ENCODE measurements around the gene SLC44A1.
"Not testable (repeated sequence)": the region's sequence is repeated elsewhere in the genome, so short reads cannot be mapped to it uniquely, and the experiment has no call there.

The SLC44A1 gene

GRCh38 chr9:105243015-105243686 lies 1.3 kb upstream of the SLC44A1 start:
- DNase-seq, result no peak

DNA sequence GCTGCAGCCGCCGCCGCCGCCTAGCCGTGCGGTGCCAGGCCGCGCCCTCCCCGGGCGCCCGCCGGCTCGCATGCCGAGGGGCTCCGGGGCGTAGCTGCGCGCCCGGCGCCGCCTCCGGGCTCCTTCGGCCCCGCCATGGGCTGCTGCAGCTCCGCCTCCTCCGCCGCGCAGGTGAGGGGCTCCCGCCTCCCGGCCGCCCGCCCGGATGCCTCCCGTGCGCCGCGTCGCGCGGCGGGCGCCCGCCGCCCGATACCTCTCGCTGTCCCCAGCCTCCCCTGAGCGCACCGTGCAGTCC lies 230 bp downstream of the SLC44A1 start:
- DNase-seq, result no peak

GRCh38 chr9:105245029-105245890 lies 809 bp downstream of the SLC44A1 start:
- DNase-seq, result peak; percentile 56

GRCh38 chr9:105245891-105246161 lies 1.4 kb downstream of the SLC44A1 start:
- no peak for DNase-seq

- DNase-seq, result no peak
Observed at GRCh38 chr9:105246656-105247173, 2.3 kb downstream of the SLC44A1 start.

DNA sequence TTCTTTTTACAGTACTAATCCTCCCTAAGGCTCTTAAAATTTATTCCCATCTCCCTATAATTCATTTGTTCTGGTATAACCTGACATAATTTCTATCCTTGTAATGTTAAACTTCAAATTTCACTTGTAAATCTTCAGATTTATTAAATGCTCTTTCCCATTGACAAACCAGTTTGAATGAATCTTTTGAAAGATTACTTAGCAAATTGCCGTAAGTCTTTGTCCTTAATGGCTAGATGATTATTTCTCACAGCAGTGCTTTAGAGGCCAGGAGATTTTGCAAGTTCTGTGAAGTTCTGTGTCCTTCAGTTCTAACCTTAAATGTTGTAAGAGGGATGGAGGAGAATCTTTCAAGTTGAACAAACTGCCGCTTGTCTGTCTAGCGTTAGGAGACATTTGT lies 4.2 kb downstream of the SLC44A1 start:
- no peak for DNase-seq

- no peak for DNase-seq
Observed at GRCh38 chr9:105251133-105251532, 6.7 kb downstream of the SLC44A1 start.

DNA sequence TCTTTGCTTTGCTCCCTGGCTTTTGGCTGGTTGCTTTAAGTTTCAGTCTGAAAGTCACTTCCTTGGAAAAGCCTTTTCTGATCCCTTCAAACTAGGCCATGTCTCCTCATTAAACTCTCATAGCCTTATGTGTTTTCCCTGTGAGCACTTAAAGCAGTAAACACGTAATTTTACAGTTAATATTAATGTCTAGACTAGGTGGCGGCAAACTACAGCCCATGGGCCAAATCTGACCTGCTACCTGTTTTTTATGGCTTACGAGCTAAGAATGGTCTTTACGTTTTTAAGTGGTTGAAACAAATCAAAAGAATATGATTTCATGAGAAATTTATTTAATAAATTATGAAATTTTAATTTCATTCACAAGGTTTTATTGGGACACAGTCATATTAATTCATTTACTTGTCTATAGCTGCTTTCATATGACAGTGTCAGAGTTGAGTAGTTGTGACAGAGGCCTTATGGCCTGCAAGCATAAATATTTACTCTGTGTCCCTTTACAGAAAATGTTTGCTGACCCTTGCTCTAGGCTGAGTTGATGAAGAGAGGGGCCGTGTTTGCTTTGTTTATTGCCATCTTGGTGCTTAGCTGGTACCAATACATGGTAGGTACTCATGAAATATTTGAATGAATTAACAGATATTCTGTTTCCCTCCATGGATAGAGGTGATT lies 7.4 kb downstream of the SLC44A1 start:
- peak; percentile 14 for DNase-seq

DNA sequence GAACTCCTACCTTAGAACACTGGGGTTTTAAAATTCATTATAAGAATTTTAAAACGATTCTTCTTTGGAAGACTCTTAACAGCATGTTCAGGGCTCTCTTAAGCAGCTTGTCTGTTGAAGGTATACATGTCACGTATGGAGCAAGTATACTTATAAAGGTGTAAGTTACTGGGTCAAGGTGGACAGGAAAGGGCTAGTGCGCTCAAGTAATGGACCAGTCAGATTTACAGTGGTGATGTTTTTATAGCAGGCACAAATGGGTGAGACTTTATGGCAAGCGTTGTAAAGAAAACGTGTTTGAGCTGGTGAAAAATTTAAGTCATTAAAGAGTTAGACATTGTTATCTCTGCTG lies 7.9 kb downstream of the SLC44A1 start:
- no peak for DNase-seq

DNA sequence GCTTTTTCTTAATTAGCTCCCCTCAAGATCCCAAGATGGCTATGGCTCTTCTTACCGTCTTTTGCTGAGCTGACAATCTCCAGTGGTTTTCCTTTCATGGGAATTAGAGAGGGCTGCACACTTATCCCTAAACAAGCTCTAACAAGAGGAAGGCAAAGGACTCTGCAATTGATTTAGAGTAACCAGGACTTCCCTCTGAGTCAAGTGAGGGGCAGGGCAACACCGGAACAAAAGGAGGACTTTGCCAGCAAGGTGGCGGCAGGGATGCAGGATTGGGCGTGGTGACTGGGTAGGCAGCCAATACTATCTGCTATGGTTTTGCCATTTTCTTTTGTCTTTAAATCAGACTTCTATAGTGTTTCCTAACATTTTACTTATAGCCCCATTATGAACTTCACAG lies 9.8 kb downstream of the SLC44A1 start:
- DNase-seq, result no peak

GRCh38 chr9:105255421-105255820 lies 11.0 kb downstream of the SLC44A1 start:
- no peak for DNase-seq

- DNase-seq, result not testable (repeated sequence)
Observed at GRCh38 chr9:105256569-105256968, 12.1 kb downstream of the SLC44A1 start.

- DNase-seq, result no peak
Observed at GRCh38 chr9:105257809-105258208, 13.4 kb downstream of the SLC44A1 start.

DNA sequence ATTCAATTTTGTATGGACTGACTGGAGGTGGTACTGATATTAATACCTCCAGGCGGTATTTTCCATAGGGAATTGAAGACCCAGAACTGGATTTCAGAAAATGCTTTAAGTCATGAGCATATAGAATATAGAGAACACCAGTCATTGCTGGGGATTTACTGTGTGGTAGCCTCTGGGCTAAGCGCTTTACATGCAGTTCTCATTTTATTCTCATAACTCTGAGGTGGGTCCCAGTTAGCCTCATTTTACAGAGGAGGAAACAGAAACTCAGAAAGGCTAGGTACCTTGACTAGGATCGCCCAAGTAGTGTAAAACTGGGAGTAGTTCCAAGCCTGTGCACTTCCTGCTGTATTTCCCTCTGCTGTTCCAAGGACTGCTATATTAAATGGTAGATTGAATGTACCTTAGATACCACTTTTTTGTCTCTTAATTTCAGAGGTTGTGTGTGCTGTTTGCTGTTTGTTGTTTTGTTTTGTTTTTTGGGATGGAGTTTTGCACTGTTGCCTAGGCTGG lies 13.8 kb downstream of the SLC44A1 start:
- peak; percentile 26 for DNase-seq

DNA sequence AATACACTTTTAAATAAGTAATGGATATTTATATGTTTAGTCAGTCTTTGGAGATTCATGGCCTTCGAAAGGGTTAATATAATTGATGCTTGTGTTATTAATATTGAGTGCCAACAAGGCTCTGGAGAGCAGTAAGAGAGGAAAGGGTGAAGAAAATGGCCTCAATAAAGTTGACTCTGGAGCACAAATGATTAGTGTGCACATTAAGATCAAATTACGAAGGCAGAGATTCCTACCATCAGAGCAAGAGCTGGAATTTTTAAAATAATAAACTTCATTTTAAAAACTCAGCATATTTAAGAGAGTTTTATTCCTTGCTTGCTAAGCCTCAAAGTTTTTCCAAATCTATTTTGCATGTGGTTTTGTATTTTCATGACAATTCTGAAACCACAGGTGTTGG lies 14.8 kb downstream of the SLC44A1 start:
- DNase-seq, result no peak

- no peak for DNase-seq
Observed at GRCh38 chr9:105259731-105260612, 15.5 kb downstream of the SLC44A1 start.

DNA sequence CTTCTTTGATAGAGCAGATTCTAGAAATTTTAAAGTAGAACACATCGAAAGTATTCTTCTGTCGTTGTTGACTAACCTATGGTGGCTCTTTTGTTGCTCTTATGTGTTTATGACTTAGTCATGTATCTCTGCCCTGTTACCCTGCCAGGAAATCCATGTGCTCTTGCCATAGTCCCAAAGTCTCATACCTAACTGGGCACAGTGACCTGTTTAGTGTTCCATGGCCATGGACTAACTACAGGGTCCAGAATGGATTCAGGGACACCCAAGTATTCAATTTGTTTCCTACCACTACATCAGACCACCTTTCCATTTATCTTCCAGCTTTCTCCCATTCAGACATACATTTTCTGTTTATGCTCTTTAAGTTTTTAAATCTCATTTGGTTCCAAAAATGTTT lies 18.0 kb downstream of the SLC44A1 start:
- no peak for DNase-seq

- no peak for DNase-seq
Observed at GRCh38 chr9:105264380-105264779, 19.9 kb downstream of the SLC44A1 start.

GRCh38 chr9:105268254-105268653 lies 23.8 kb downstream of the SLC44A1 start:
- DNase-seq, result not testable (repeated sequence)

DNA sequence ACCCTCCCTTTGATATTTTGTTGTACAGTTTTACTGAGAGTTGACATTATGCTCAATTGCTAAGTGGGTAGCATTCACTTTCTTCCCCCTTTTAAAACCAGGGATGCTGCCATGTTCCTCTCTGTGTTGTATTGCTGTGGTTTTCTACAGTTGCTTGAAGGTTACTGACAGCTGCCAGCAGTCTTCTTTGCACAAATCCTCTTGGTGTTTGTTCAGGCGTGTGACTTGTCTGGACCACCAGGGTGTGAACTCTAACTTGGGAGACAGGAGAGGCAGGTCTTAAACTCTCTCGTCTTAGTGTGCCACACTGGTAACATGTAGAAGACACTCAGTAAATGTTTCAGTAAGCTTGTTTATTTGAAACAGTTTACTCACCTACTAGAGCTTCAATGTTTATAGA lies 25.1 kb downstream of the SLC44A1 start:
- DNase-seq, result no peak

- DNase-seq, result no peak
Observed at GRCh38 chr9:105270711-105271110, 26.3 kb downstream of the SLC44A1 start.

DNA sequence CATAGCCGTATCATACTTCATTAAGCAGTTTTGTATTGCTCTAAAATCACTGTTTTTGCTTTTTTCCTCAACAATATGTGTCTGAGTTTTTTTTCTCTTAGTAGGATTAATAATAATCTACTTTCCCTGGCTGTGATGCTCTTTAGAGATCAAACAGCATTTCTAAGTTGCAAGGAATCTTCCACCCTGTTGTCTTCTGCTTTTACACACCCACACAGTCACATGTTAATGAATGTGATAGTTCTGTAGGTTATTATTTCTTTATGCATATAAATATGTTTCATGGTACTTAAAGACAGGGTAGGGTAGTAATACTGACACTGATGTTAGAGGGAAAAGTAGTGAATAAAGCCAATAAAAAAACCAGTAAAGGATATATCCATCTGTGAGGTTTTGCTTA lies 29.3 kb downstream of the SLC44A1 start:
- no peak for DNase-seq

DNA sequence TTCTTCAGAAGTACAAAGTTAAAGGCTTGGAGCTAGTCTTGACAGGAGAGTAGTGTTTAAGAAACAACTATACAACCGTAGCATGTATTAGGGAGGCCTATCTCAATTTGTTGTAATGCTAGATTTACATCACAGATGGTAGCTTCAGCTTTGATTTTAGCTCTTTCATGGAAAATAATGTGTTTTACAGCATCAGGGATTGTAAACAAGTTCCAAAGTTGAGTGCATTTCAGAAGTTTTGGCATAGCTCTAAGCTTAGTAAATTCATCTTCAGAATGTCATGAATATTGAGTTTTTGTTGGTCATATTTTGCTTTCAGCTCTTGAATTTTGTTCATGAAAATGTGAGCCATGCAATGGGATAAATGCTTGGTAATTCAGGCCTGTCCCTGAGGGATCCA lies 30.7 kb downstream of the SLC44A1 start:
- no peak for DNase-seq
